Lung (tissue), 12 donors: ENCODE results near the gene ROS1. TPM values are rescaled to one million over a fixed set of nuclear protein-coding genes. Genes with fewer than 3 reads are reported as not detected.
A peak's percentile ranks its signal among the peaks of the same experiment; 100 is the strongest.

Experiments used
- ATAC-seq: fragments of 200-7000 bp; cut with Tn5 transposase; one replicate; pipeline ENCODE4 v1.9.1; 2020; ENCODE audit warnings: moderate number of reproducible peaks; ENCODE audit not compliant: insufficient read depth, low FRiP score
- DNase-seq, 3 donors: peaks; one replicate each; pipeline ENCODE4 v3.0.0-alpha.2; 2013 to 2017
- H3K27ac ChIP-seq, 2 donors: one replicate each; pipeline ENCODE4 v1.5.1; 2013; ENCODE audit warnings: mild to moderate bottlenecking in 2 of 2, moderate library complexity in 2 of 2, control low read depth in 1 of 2, inconsistent platforms in 1 of 2, low read depth in 1 of 2, low read length in 1 of 2
- H3K27me3 ChIP-seq, 3 donors: one replicate each; pipeline ENCODE4 v1.5.1; 2013; ENCODE audit warnings: low read length in 2 of 3; ENCODE audit not compliant: control insufficient read depth in 3 of 3, insufficient read depth in 3 of 3
- H3K36me3 ChIP-seq, 4 donors: one replicate each; pipeline ENCODE4 v1.5.1; 2013; ENCODE audit warnings: low read length in 4 of 4, mild to moderate bottlenecking in 1 of 4, moderate library complexity in 1 of 4; ENCODE audit not compliant: control insufficient read depth in 4 of 4, insufficient read depth in 4 of 4
- H3K4me1 ChIP-seq, 5 donors: one replicate each; pipeline ENCODE4 v1.5.1; 2013; ENCODE audit warnings: low read length in 5 of 5, mild to moderate bottlenecking in 2 of 5, moderate library complexity in 1 of 5; ENCODE audit not compliant: control insufficient read depth in 5 of 5, insufficient read depth in 5 of 5
- H3K4me3 ChIP-seq: one replicate; pipeline ENCODE4 v1.5.1; 2013; ENCODE audit warnings: mild to moderate bottlenecking, control low read depth, moderate library complexity
- H3K9ac ChIP-seq, 2 donors: one replicate each; pipeline ENCODE4 v1.5.1; 2013; ENCODE audit warnings: low read length in 2 of 2, control low read depth in 1 of 2; ENCODE audit not compliant: insufficient read depth in 1 of 2
- H3K9me3 ChIP-seq, 4 donors: one replicate each; pipeline ENCODE4 v1.5.1; 2013; ENCODE audit warnings: low read length in 3 of 4, mild to moderate bottlenecking in 1 of 4, moderate library complexity in 1 of 4; ENCODE audit not compliant: control insufficient read depth in 4 of 4, insufficient read depth in 3 of 4
- WGBS, 2 donors: extraction: QIAGEN DNeasy Blood & Tissue Kit; methylation state at CpG; one replicate each; pipeline ENCODE4 v1.1.7; 2013; 5-methylcytosine and 5-hydroxymethylcytosine counted together
- polyA plus RNA-seq, 2 donors: library from polyadenylated mRNA; stranded (reverse); fragments of 200-250 nt; gene quantifications; one replicate each; pipeline ENCODE4 v1.2.1, GENCODE V29; 2013
- total RNA-seq, 2 donors: library from RNA; depleted of rRNA in 1 of 2; stranded (reverse); fragments of >200 nt in 1 of 2; gene quantifications; one replicate each; pipeline ENCODE4 v1.2.1, GENCODE V29; 2014 to 2021
- TF ChIP-seq, protein P1 (sequence below): IDR thresholded peaks from 2 replicates; pipeline ENCODE4 v1.5.1; 2012; ENCODE audit warnings: mild to moderate bottlenecking; ENCODE audit errors: control extremely low read depth, extremely low read depth
- donor health status: control.
- donor health status: control.
- donor health status: Bipolar disorder and iron deficiency.
- donor health status: healthy.
- donor health status: DM: yes; HTN: yes; CAD: no.

ROS1 gene
- total and polyA plus RNA-seq, 4 donors = 15.5 to 263 (median 59.4) TPM

DNA sequence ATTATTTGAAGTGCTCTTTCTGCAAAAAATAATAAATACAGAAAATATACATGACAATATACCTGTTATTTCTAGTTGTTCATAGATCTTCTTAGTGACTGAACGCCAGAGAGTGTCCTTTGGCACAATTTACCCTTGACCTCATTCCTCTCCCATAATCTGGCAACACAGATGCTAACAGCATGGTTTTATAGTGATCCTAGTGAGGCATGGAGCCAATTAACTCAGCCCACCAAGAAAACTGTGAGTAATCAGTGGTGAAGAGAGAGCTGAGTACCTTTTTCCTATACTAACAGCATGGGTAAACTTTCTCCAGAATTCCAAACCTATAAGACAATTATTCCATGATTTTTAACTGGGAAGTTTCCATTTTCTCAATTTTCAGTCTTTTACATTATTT, 99.3 kb downstream of the ROS1 start:
- WGBS, 2 donors = 68 to 83% methylated on average over 1 of the region's 1 CpG

DNA sequence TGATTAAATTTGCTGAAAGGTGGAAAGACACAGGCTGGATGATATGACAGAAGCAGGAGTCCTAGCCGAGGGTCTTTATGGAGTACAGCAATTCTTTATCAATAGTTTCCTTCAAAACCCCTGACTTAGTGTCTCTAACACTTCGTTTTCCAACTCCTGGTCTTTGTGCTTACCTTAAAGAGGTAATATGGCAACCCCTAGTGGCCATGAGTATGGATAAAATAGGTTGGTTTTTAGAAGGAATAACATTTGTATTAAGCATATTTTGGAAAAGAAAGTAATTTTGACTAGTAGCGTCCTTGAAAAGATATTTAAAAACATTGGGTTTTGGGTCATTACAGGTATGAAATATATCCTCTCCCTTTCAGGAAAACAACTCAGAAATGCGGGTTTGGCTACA, 108.5 kb downstream of the ROS1 start:
- H3K27me3 ChIP-seq = no peaks in the 10 kb centered on the region
- H3K4me1 ChIP-seq = no peaks in the 10 kb centered on the region
- H3K27ac ChIP-seq = no peak overlapping the region
- no peak for ATAC-seq
- H3K4me3 ChIP-seq = no peak overlapping the region
- no peaks in the 10 kb centered on the region for H3K9me3 ChIP-seq
- no peaks in the 10 kb centered on the region for H3K36me3 ChIP-seq
- TF ChIP-seq, protein P1, sequence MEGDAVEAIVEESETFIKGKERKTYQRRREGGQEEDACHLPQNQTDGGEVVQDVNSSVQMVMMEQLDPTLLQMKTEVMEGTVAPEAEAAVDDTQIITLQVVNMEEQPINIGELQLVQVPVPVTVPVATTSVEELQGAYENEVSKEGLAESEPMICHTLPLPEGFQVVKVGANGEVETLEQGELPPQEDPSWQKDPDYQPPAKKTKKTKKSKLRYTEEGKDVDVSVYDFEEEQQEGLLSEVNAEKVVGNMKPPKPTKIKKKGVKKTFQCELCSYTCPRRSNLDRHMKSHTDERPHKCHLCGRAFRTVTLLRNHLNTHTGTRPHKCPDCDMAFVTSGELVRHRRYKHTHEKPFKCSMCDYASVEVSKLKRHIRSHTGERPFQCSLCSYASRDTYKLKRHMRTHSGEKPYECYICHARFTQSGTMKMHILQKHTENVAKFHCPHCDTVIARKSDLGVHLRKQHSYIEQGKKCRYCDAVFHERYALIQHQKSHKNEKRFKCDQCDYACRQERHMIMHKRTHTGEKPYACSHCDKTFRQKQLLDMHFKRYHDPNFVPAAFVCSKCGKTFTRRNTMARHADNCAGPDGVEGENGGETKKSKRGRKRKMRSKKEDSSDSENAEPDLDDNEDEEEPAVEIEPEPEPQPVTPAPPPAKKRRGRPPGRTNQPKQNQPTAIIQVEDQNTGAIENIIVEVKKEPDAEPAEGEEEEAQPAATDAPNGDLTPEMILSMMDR = no peak
- H3K9ac ChIP-seq = no peak overlapping the region
- DNase-seq = peak in 2 of 3 donors; percentile 3 to 30
- 43 to 56% methylated on average over 4 of the region's 4 CpGs for WGBS, 2 donors

More for the DNA sequence above, 99.3 kb downstream of the ROS1 start:
- Histone ChIP-seq H3K4me1 (no peaks in the 10 kb centered on the region), H3K27ac (no peak overlapping the region), H3K36me3 (no peaks in the 10 kb centered on the region), H3K4me3 (no peak overlapping the region), H3K27me3 (no peaks in the 10 kb centered on the region), H3K9me3 (no peaks in the 10 kb centered on the region), H3K9ac (no peak overlapping the region)
- DNase-seq (no peak), ATAC-seq (no peak)
- TF ChIP-seq, protein P1 = no peak

DNA sequence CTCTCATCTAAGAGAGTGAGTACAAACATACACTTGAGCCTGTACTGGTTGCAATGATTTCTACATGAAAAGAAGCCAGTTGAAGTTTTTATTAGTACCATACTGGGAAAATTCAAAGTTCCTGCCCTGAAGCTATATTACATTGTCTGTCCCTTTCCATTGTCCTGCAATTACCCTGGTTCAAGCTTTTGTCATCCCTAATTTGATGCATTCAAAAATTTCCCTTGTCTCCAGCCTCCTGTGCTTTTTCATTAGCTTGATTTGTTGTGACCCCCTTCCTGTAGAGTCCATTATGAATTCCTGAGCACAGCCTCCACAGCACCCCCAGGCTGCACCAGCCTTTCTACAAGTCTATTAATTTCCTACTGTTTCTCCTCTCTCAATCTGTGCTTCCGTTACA, 114.0 kb downstream of the ROS1 start:
- 90 to 100% methylated on average over 1 of the region's 1 CpG for WGBS, 2 donors
- ATAC-seq (no peak), DNase-seq (no peak)
- Histone ChIP-seq H3K27me3 (no peaks in the 10 kb centered on the region), H3K4me1 (no peaks in the 10 kb centered on the region), H3K27ac (no peak overlapping the region), H3K36me3 (no peaks in the 10 kb centered on the region), H3K9ac (no peak overlapping the region), H3K9me3 (no peaks in the 10 kb centered on the region), H3K4me3 (no peak overlapping the region)
- TF ChIP-seq, protein P1 = no peak

DNA sequence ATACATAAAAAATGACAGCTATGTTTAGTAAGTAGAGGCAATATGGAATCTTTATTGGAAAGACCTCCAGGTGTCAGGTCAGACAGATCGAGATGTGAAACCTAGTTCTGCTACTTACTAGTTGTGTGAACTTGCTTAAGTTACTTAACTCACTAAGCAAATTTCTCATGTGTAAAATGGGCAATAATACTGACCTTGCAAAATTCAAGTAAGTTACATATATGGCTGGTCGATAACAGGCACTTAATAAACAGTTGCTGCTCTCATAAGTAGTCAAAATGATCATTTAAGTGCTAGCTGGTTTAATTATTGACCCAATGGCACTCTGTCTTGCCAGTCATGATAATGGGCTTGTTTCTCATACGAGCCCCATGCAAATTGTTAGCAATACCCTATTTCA, 114.4 kb downstream of the ROS1 start:
- H3K27me3 ChIP-seq = no peaks in the 10 kb centered on the region
- H3K9me3 ChIP-seq = no peaks in the 10 kb centered on the region
- no peak for DNase-seq
- ATAC-seq = no peak
- TF ChIP-seq, protein P1 = no peak
- H3K9ac ChIP-seq = no peak overlapping the region
- H3K4me3 ChIP-seq = no peak overlapping the region
- H3K4me1 ChIP-seq = no peaks in the 10 kb centered on the region
- WGBS, 2 donors = 67 to 81% methylated on average over 3 of the region's 3 CpGs
- no peaks in the 10 kb centered on the region for H3K36me3 ChIP-seq
- H3K27ac ChIP-seq = no peak overlapping the region
